ENCODE data around the gene TAOK1. TPM values are rescaled to one million over a fixed set of nuclear protein-coding genes. Genes with fewer than 3 reads are reported as not detected.
A peak's percentile ranks its signal among the peaks of the same experiment; 100 is the strongest.

The TAOK1 gene
- total RNA-seq, 2 donors from 2014 or later: 21.0 to 34.9 TPM

GRCh38 chr17:29595943-29596774, 206.0 kb downstream of the TAOK1 start:
- no peak for ATAC-seq
- Histone ChIP-seq H3K4me1 (peaks cover 28% of the 10 kb centered on the region), H3K27me3 (no peaks in the 10 kb centered on the region), H3K9me3 (no peaks in the 10 kb centered on the region), H3K4me3 (no peak overlapping the region), H3K36me3 (replicated peaks in 1 of 2; ENCODE audit: insufficient read depth in 1 of 2, low read depth in 2 of 2) (no peaks in the 10 kb centered on the region), H3K27ac (no peak overlapping the region)
- peak in 1 of 4 donors; percentile 9 for DNase-seq
- WGBS, 2 donors: 70 to 89% methylated on average over 3 to 12 of the region's 12 CpGs
- TF ChIP-seq POLR2A (IDR thresholded peaks at IDR 0.05) (no peak), CTCF (IDR thresholded peaks at IDR 0.05) (no peak)
- intact Hi-C loops (cut with DNase I): no loop called here

GRCh38 chr17:29596811-29597210, 206.6 kb downstream of the TAOK1 start:
- no peak for TF ChIP-seq POLR2A (IDR thresholded peaks at IDR 0.05)
- TF ChIP-seq CTCF (IDR thresholded peaks at IDR 0.05): no peak
- 74 to 92% methylated on average over 2 to 9 of the region's 9 CpGs for WGBS, 2 donors
- intact Hi-C loops (cut with DNase I): no loop called here
- no peaks in the 10 kb centered on the region for H3K9me3 ChIP-seq
- H3K27ac ChIP-seq: no peak overlapping the region
- H3K4me3 ChIP-seq: no peak overlapping the region
- DNase-seq (no peak), ATAC-seq (no peak)
- H3K4me1 ChIP-seq: peaks cover 21% of the 10 kb centered on the region
- no peaks in the 10 kb centered on the region for H3K27me3 ChIP-seq
- H3K36me3 ChIP-seq (replicated peaks in 1 of 2; ENCODE audit: insufficient read depth in 1 of 2, low read depth in 2 of 2): no peaks in the 10 kb centered on the region

GRCh38 chr17:29597361-29598172, 207.4 kb downstream of the TAOK1 start:
- H3K27ac ChIP-seq: no peak overlapping the region
- no peaks in the 10 kb centered on the region for H3K9me3 ChIP-seq
- ATAC-seq: no peak
- H3K36me3 ChIP-seq (replicated peaks in 1 of 2; ENCODE audit: insufficient read depth in 1 of 2, low read depth in 2 of 2): no peaks in the 10 kb centered on the region
- no peak for TF ChIP-seq POLR2A (IDR thresholded peaks at IDR 0.05)
- TF ChIP-seq CTCF (IDR thresholded peaks at IDR 0.05): no peak
- H3K4me1 ChIP-seq: peaks cover 14% of the 10 kb centered on the region
- intact Hi-C loops (cut with DNase I): no loop called here
- no peaks in the 10 kb centered on the region for H3K27me3 ChIP-seq
- H3K4me3 ChIP-seq: no peak overlapping the region
- no peak for DNase-seq
- WGBS, 2 donors: 77 to 85% methylated on average over 5 to 13 of the region's 13 CpGs

Small RNA genes lying within 50 kb of the gene (small RNA-seq; reads per million reads assigned to genes)
- gene RNU4-34P (not detected), gene RNU6-1034P (not detected), gene RNU6-711P (not detected)

Other genes starting within 250 kb of the TAOK1 start
- gene MYO18A, start 210.0 kb upstream of the TAOK1 start, total RNA-seq: 10 to 100 TPM; 45.4 to 73.2 TPM
- not detected for gene CRYBA1, start 143.5 kb upstream of the TAOK1 start, total RNA-seq
- gene NUFIP2, start 96.2 kb upstream of the TAOK1 start, total RNA-seq: 10 to 100 TPM; 14.2 to 19.7 TPM
- 10 to 100 TPM in 1 of 2 donors, 1 to 10 TPM in 1; 9.2 to 11.9 TPM for gene ABHD15, start 176.7 kb downstream of the TAOK1 start, total RNA-seq
- 10 to 100 TPM; 56.3 to 62.3 TPM for gene TP53I13, start 178.3 kb downstream of the TAOK1 start, total RNA-seq
- gene GIT1, start 199.3 kb downstream of the TAOK1 start, total RNA-seq: 10 to 100 TPM; 26.7 to 34.3 TPM
- gene ANKRD13B, start 202.8 kb downstream of the TAOK1 start, total RNA-seq: 1 to 10 TPM; 4.3 to 8.0 TPM
- 1 to 10 TPM; 2.3 to 5.6 TPM for gene CORO6, start 232.5 kb downstream of the TAOK1 start, total RNA-seq